SK-N-MC (cell line): ENCODE measurements around the gene COA8.

ENCODE experiments used
- EZH2 ChIP-seq: fragments of 200-600 bp; sonication (generic); IDR thresholded peaks from one replicate; pipeline ENCODE4 v1.6.1; 2017; ENCODE audit warnings: antibody characterized with exemption
- POLR2AphosphoS5 ChIP-seq: IDR thresholded peaks from 2 replicates; pipeline ENCODE4 v1.6.1; 2012; ENCODE audit warnings: mild to moderate bottlenecking, low read depth, low read length, borderline replicate concordance

DNA sequence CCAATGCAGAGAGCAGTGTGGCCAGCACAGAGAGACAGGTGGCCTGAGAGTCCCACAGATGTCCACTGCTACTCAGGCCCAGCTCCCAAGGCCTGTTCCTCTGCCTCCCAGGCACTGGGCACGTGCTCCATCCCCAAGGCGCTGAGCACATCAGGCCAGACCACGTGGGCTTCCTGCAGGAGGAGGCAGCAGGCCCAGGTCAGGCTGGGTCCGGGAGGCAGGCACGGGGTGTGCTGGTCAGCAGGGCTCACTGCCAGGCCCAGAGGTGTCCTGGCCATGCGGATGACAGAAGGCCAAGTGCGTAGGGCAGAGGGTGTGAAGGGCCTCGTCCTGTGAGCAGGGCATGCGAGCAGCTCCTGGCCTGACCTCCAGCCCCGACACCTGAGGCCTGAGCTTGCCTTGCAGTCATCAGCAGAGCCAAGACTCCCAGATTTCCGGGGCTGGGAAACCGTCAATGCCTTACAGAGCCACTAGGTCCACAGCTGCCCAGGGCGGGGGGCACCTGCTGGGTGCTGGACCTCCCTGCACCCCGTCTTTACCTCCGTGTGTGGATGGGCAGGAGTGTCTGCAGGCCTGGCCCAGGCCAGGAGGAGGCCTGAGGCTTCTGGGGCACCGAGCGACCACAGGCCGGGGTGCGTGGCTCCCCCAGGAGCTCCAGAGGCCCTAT lies 18.9 kb upstream of the COA8 start:
- no peak for TF ChIP-seq POLR2AphosphoS5
- TF ChIP-seq EZH2 = no peak
